Hematopoietic multipotent progenitor cell treated with erythropoietin and hydrocortisone succinate and interleukin-3 and kit ligand, for 8 days (in vitro differentiated cells): ENCODE data around the gene CUX1.
"Not testable (repeated sequence)": the region's sequence is repeated elsewhere in the genome, so short reads cannot be mapped to it uniquely, and the experiment has no call there.

Source experiments
- DNase-seq: peaks from one replicate; pipeline ENCODE4 v3.0.0-alpha.2; 2015

CUX1 gene

GRCh38 chr7:102284399-102284798, 467.0 kb downstream of the CUX1 start:
- no peak for DNase-seq

GRCh38 chr7:102284891-102285539, 467.6 kb downstream of the CUX1 start:
- DNase-seq, result no peak

GRCh38 chr7:102285540-102286236, 468.3 kb downstream of the CUX1 start:
- DNase-seq, result no peak

GRCh38 chr7:102286237-102287110, 469.0 kb downstream of the CUX1 start, which contains the start of gene SH2B2:
Gene SH2B2 (plus strand): TSS chr7:102286868. CDS start chr7:102300551, 13,683 bp downstream.
- DNase-seq, result peak; percentile 32

GRCh38 chr7:102287111-102287980, 469.9 kb downstream of the CUX1 start:
- DNase-seq, result no peak

GRCh38 chr7:102287981-102288278, 470.5 kb downstream of the CUX1 start:
- DNase-seq, result no peak

GRCh38 chr7:102288285-102288930, 471.0 kb downstream of the CUX1 start:
- no peak for DNase-seq

GRCh38 chr7:102289057-102289456, 471.6 kb downstream of the CUX1 start:
- DNase-seq, result no peak

GRCh38 chr7:102291056-102291915, 473.9 kb downstream of the CUX1 start:
- no peak for DNase-seq

- no peak for DNase-seq
Observed at GRCh38 chr7:102291916-102292267, 474.5 kb downstream of the CUX1 start.

GRCh38 chr7:102292813-102293798, 475.7 kb downstream of the CUX1 start:
- DNase-seq, result no peak

GRCh38 chr7:102294589-102294988, 477.2 kb downstream of the CUX1 start:
- DNase-seq, result no peak

- no peak for DNase-seq
Observed at GRCh38 chr7:102295346-102296178, 478.1 kb downstream of the CUX1 start.

GRCh38 chr7:102296179-102296438, 478.7 kb downstream of the CUX1 start:
- DNase-seq, result no peak

GRCh38 chr7:102296514-102296913, 479.1 kb downstream of the CUX1 start:
- DNase-seq, result no peak

- no peak for DNase-seq
Observed at GRCh38 chr7:102297487-102298218, 480.2 kb downstream of the CUX1 start.

GRCh38 chr7:102300643-102301221, 483.3 kb downstream of the CUX1 start:
- DNase-seq, result no peak

GRCh38 chr7:102301367-102301766, 483.9 kb downstream of the CUX1 start:
- not testable (repeated sequence) for DNase-seq
